Activated T-cell treated with anti-CD3 and anti-CD28 coated beads, Interleukin-2, amount 50 U/mL, for 48 hours (primary cell): ENCODE results near the gene CACYBP.

Source experiments
- DNase-seq, 2 experiments: peaks; one replicate each; pipeline ENCODE4 v3.0.0-alpha.2; 2020

Gene CACYBP

DNA sequence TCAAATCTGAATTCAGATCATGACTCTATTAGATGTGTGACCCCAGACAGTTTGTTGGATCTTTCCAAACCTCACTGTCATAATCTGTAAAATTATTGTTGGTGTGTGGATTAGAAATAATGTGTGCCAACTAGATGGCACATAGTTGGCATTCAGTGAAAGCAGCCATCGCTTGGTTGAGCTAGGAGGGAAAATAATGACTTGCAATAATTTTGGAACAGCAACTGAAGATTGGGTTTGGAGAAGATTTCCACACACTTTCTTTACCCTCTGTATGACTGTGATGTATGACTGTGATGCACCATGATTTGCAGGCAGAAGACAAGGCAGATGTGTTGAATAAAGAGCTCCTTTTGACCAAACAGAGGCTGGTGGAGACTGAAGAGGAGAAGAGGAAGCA lies 24.0 kb upstream of the CACYBP start:
- DNase-seq = no peak

DNA sequence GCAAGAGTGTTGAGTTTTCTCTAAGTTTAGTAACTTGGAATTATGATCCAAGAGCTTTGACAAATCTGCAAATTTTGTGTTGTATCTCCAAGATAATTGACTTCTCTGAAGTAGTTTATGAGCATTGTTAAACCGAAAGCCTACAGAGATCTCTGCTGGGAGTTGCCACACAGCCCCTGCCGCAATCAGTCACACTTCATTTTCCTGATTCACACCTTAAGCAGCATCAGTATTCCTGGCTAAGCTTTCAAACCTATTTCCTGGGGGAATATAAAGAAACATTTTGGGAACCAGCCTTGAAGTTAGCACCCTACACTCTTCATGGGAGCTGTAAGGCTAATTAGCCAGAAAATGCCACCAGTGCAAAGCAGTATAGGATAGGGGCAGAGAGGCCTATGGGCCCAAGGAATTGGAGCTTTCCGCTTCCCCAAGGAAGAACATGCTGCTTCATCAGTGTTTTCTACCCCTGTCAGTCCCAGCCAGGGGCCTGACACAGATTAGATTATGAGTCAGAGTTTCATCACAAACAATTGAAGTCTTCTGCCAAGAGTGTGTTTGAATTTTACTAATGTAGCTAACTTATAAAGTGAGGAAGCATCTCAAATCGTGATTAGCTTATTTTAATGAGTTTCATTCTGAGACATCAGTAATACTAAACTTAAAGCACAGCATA lies 23.2 kb upstream of the CACYBP start:
- no peak for DNase-seq

DNA sequence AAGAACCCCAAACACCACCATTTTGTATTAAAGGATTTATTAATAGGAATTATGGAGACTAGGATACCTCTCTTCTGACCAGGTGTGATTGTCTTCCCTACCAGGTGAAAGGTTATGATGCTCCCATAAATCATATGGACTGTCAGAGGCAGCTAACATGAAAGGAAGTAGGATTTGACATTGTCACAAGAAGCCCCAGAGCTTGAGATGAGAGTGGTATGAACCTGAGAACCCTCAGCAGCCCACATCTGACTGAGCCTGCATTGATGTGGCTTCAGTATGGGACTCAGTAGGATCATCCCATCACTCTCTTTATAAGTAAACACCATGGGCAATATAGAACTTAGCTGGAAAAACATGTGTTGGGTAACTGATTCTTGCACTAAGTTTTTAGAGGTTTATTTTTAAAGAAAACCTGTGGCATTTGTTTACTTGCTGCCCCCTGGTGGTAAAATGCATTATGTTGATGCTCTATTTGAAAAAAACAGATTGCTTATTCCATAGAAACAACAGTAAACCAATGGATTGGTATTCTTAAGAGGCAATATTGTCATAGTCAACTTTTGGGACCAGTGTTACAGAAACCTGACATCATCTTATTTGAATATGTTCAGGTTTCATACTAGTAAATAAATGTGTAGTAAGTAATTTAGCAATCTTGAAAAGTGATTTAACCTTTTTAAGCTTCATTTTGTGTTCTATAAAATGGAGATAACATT lies 16.6 kb upstream of the CACYBP start:
- no peak for DNase-seq

DNA sequence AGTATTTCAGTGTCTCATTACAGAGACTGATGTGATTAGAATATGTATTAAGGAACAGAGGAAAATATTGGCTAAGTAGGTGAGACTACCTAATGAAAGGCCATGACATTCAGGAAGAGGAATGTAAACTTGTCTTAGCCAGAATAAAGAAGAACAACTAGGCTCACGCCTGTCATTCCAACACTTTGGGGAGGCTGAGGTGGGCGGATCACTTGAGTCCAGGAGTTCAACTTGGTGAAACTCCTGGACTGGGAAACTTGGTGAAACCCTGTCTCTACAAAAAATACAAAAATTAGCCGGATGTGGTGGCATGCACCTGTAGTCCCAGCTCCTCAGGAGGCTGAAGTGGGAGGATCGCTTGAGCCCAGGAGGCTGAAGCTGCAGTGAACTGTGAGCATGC lies 14.8 kb upstream of the CACYBP start:
- DNase-seq = no peak

DNA sequence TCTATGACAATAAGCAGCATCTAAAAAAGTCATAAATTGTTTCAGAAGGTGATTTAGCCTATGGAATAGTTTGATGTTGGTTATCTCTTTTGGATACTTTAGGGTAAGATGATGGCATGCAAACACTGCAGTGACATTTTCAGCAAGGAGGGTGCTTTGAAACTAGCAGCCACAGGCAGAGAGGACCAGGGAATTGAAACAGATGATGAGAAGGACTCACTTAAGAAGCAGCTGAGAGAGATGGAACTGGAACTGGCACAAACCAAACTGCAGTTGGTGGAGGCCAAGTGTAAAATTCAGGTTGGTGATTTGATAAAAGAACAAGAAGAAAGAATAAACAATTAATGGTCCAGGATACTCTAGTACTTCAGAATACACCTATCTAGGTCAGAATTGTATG lies 11.2 kb upstream of the CACYBP start:
- DNase-seq = no peak

DNA sequence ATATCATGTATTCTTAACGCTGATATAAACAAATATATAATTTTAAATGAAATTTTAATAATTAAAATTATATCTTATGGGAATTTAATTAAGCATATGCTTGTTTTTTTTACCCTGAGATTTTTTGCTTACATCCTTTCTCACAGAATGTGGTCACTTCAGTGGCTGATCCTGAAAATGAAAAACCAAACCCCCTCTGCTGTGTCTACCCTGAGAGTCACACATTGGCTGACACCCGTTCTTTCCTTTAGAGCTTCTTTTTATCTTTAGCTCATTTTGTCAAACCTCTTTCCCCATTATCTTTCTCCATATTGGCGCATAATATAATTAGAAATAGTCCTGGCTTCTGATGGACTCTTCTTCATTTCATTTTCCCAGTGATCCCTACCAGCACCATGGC lies 10.8 kb upstream of the CACYBP start:
- DNase-seq = no peak

DNA sequence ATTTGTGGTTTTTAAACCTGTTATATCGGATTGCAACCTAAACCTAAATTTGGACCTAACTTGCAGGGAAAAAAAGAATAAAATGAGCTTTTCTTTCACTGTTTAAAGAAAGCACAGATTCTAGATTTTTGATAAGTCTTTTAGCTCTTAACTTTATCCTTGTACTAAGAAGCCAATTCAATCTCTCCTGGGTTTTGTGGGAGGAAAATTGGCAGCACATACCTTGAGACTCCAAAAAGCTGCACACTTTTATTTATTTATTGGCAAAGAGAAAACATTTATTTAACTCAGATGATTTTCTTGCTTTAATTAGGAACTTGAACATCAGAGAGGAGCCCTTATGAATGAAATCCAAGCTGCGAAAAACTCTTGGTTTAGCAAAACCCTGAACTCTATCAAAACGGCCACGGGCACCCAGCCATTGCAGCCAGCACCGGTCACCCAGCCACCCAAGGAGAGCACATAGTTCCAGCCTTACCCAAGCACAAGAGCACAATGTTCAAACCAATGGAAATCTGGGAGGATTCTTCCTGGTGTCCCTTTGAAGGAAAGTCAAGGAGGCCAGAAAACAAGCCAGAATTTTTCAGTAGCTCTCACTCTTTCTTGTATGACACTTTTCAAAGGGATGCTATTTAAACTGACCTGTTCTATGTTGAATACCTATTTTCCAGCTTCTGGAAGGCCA lies 10.1 kb upstream of the CACYBP start:
- no peak for DNase-seq

DNA sequence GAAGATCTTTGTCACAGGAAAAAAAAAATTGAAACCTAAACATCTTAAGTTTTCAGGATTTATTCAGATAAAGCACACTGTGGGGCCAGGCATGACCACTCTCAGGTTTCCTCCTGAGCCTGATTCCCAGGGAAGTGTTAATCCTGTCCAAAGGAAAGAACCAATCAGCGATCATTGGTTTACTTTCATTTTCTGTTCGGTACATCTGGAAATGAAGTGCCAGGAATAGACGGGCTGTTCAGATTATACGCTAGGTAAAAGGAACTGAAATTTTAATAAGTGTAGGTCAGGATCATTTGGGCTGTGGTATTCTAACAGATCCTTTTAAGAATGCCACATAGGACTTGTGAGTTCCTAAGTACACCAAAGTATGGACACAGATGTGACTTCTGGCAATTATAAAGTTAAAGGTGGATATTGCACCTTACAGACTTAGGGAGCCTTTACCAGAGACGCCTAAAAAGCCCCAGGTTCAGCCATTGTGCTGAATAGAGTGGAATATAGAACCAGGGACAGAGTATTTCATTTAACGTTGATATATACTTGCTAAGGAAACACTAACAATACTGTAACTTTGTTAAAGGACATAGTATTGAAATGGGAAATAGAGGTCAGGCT lies 9.3 kb upstream of the CACYBP start:
- DNase-seq = no peak

DNA sequence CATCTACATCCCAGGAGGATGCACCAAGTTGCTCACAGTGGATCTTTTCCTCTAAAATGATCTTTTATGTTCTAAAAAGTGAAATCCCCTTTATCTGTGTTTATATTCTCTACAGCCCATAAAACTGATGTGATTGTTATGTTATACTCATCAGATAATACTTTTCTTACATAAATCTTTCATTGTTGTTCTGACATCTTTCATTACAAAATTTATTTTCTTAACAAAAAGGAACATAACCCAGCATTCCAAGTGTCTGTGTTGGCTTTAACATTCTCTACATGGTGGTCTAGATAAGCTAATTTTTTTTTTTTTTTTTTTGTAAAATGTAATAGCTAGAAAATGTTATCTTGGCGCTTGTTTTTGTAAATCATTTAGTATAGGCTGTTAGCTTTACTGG lies 8.3 kb upstream of the CACYBP start:
- DNase-seq = no peak

DNA sequence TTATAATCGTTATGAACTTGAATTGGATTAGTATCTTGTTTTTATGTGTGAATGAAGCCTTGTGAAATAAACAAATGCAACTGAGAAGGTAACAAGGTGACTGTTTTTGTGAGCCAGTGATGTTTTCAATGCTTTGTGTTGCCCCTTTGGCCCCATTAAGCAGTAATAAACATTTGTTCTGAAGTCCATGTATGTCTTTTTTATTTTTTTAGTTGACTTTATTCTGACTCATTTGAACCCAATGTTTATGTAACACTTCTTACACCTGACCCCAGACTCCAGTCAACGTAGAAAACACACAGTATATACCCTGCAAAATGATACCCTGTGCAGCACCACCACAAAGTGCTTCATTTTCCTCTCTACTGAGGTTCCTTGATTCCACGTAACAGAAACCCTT lies 4.6 kb upstream of the CACYBP start:
- no peak for DNase-seq

DNA sequence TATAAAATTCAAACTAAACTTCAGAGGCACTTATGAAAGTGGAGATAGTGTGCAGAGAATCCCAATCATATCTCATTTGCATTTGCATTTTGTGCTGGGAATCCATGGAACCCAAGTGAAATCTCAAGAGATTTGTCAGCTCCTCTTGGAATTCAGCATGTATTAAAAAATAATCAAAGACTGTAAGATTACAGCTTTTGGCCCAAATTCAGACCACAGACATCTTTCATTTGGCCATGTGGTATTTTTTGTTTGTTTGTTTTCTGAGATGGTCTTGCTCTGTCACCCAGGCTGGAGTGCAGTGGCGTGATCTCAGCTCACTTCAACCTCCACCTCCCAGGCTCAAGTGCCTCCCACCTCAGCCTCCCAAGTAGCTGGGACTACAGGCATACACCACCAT lies 3.8 kb upstream of the CACYBP start:
- DNase-seq = no peak

DNA sequence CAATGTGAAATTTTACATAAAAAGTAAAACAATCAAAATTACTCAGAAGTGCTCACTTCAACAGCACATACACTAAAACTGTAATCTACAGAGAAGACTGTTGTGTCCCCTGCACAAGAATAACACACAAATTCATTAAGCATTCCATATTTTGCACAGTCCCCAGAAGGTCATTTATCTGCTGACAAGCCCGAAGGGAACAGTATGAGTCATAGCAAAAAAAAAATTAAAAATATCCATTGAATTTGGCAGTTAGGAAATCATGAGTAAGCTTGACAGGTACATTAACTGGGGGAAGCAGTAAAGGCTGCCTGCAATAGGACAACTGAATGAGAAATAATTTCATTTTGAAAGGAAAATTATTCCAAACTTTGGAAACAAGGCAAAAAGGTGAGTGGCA lies 3.3 kb upstream of the CACYBP start:
- no peak for DNase-seq

DNA sequence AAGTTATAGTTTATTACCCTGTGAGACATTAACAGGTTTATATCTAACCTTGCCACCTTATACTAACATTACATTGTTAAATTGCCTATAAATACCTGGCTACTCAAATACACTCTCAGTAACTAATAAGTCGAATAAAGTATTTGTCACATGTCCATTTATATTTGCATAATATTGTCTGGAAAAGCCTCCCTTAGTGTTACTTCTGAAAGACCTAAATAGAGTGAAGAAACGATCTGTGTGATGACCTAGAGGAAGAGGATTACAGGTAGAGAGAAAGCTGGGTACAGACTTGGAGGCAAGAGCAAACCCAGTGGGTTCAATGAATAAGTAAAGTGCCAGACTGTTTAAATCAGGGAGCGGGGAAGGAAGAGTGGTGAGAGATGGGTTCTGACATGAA lies 2.7 kb upstream of the CACYBP start:
- DNase-seq = no peak

DNA sequence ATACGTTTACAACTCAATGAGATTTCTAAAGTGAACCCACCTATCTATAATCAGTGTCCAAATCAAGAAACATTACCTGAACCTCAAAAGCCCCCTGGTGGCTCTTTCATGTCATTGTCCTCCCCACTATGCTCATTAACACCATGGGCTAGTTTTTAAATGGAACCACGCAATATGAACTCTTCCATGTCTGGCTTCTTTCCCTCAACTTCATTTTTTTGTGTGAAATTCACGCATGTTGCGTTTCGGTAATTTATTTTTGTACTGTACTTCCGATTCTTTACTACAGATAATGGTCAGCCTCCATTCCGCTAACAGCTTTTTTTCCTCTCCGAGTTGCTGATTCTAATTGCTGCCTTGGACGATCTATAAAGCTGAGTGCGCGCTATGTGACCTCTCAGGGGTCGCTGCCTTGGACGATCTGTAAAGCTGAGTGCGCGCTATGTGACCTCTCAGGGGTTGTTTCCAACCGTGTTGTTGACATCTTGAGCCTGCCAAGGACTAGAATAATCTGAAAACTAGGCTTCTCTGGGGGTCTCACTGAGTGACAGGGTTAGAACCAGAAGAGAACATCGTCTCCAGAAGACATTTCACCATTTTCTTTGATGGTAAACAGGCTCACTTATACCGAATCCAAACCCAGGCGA lies 1.1 kb upstream of the CACYBP start:
- no peak for DNase-seq

DNA sequence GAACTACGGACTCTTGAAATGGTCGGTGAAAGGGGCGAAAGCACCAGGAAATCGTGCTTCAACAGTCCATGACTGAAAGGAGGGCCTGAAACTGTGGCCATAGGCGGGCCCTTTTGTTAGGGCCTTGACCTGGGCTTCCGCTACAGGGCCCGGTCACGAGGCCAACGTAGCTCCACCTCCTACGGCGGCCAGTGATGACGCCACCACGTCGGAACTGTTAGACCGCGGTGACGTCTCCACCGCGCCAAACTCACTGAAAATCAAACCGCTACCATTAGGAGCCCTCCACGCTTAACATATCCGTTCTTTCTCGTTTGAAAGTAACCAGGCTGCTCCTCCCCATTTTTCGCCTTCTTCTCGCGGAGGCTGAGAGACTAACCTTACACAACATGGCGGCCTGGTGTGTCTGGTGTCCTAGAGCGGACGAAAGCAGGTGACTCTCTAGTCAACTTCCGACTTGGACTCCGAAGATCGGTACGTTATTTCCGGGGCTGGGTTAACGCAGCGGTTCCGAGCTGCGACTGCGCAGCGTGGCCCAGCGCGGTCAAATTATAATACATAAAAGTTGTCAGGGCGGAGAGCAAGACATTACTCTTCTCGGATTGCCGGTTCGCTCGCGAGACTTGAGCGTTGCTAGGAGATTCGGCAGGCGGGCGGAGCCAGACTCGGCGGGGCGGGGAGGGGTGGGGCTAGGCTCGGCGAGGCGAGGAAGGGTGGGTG lies 371 bp upstream of the CACYBP start:
- peak; percentile 97 for DNase-seq

DNA sequence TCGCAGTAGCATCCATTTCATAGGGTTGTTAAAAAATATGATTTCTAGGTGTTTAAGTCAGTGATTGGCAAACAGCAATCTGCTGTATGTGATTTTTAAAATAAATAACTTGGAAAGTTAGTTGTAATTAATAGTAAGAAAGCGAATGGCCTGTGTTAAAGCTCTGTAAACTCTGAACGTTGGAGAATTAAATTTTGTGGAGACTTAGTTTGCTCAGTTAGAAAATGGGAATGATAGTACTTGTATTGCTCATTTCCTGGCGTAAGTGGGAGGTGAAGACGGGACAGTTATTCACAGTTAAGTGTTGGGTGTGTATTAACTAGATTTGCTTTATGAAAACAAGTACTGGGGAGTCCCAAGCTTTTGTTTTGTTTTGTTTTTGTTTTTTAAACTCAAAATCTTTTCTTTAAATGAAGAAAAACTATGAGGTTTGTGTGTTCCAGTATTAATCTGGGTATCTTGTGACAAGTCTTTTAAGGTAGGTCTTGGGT lies 995 bp downstream of the CACYBP start:
- no peak for DNase-seq

DNA sequence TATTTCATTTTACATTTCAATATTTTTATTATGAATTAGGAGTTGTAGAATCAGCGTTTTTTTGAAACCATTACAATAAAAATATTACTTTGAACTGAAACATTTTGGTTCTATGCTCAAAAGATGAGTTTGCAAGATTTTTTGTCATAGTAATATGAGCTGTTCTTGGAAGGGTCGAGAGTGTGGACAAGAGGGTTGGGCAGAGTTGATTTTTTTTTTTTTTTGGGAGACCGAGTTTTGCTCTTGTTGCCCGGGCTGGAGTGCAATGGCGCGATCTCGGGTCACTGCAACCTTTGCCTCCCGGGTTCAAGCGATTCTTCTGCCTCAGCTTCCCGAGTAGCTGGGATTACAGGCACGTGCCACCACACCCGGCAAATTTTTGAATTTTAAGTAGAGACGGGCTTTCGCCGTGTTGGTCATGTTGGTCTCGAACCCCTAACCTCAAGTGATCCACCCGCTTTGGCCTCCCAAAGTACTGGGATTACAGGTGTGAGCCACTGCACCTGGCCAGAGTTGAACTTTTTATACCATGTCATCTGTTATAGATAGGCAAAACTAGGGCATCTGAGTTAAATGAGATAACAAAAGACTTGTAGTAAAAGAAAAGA lies 3.3 kb downstream of the CACYBP start:
- DNase-seq = no peak

DNA sequence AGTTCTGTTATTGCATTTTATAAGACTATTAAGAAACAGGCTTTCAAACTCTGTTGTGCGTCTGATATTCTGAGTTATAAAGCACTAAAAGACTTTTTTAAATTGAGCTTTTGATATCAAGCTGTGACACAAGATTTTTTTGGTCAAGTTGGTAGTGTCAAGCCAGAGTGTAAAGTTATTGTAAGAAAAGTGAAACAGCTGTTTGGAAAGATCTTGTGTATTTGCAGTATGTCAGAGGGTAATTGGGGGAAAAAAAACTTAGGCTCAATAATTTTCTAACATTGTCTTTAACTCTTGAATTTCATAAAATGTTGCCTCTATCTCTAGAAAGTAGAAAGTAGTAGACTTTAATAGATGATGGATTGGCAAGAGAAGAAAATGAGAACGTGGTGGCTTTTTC lies 3.8 kb downstream of the CACYBP start:
- DNase-seq = no peak

DNA sequence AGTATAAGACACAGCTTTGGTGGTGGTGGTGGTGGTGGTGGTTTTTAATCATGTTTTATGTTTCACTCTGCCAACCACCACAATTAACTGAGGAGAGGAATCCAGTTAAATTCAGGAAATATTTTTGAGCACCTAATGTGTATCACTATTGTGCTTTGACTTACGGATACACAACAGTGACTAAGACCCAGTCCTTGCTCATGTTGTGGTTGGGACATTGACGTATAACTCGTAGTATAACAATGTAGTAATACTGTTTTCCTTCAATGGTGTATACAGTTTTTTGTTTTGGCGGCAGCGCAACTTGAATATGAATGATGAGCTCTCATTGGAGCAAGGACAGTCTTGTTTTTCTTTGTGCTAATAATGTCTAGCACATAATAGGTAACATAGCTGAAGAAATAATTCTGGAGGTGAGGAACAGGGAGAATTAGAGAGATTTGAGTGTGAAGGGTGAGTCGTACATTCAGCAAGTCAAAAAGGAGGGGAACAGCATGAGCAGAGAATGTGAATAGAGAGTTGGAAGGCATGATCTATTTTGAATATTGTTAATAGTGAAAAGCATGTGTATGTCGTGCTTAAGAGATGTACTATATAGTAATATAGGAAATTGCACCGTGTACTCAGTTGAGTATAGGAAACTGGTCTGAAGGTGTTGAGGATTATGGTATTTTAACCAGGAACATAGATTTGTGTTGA lies 5.5 kb downstream of the CACYBP start:
- DNase-seq = no peak

DNA sequence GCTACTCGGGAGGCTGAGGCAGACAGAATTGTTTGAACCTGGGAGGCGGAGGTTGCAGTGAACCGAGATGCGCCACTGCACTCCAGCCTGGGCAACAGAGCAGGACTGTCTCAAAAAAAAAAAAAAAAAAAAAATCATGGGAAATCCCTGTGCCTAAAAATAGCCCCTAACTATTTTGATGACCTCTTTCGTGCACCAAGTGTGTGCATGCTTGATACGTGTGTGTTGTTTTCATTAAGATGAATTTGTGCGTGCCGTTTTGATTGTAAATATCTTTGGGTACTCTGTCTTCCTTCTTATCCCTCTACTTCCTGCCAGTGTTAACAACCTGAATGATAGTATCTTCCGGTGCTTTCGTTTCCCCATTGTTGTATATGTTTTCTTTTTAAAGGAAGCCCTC lies 9.8 kb downstream of the CACYBP start:
- DNase-seq = no peak

DNA sequence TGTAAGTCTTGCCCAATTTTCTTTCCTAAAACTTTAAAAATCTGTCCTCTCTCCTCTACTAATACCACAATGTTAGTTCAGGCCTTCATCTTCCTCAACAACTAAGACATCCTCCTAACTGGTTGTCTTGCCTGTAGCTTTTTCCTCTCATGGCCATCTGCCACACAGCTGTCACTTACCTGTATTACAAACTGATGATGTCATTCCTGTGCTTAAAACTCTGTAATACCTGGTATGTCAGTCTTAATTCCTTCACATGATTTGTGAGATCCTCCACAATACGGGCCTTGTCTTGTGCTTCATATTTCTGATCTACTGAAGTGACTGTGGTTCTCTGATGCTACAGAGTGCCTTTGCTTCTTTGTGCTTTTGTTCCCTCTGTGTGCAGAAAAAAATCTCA lies 13.7 kb downstream of the CACYBP start:
- DNase-seq = no peak
